ENCODE measurements around the gene CFAP77.

DNA sequence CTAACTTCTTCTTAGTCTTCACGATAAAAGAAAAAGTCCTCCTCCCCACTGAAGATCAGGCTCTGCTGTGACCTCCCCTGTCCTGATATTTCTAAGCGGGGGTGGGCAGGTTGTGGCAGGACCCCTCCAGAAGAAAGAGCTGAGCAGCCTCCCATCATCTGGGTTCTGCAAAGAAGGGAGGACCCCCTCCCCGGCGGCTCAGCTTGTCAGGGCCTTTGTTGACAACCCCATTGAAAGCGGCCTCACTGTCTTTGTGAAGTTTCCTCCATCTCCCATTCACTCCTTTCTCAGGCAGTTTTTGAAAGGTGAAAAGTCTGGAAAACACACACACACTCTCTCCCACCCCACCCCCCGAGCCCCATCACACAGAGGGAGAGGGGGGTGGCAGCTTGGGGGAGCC, 146.2 kb downstream of the CFAP77 start:
- TF ChIP-seq, protein P1, sequence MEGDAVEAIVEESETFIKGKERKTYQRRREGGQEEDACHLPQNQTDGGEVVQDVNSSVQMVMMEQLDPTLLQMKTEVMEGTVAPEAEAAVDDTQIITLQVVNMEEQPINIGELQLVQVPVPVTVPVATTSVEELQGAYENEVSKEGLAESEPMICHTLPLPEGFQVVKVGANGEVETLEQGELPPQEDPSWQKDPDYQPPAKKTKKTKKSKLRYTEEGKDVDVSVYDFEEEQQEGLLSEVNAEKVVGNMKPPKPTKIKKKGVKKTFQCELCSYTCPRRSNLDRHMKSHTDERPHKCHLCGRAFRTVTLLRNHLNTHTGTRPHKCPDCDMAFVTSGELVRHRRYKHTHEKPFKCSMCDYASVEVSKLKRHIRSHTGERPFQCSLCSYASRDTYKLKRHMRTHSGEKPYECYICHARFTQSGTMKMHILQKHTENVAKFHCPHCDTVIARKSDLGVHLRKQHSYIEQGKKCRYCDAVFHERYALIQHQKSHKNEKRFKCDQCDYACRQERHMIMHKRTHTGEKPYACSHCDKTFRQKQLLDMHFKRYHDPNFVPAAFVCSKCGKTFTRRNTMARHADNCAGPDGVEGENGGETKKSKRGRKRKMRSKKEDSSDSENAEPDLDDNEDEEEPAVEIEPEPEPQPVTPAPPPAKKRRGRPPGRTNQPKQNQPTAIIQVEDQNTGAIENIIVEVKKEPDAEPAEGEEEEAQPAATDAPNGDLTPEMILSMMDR (IDR thresholded peaks at IDR 0.05), result no peak
- no peak for TF ChIP-seq POLR2A (IDR thresholded peaks at IDR 0.05)
